Superior temporal gyrus (tissue), 1 donor: ENCODE data around the gene MUSTN1.

Experiments used
- DNase-seq: peaks from one replicate; pipeline ENCODE4 v3.0.0-alpha.2; 2016; ENCODE audit errors: extremely low spot score

The MUSTN1 gene

DNA sequence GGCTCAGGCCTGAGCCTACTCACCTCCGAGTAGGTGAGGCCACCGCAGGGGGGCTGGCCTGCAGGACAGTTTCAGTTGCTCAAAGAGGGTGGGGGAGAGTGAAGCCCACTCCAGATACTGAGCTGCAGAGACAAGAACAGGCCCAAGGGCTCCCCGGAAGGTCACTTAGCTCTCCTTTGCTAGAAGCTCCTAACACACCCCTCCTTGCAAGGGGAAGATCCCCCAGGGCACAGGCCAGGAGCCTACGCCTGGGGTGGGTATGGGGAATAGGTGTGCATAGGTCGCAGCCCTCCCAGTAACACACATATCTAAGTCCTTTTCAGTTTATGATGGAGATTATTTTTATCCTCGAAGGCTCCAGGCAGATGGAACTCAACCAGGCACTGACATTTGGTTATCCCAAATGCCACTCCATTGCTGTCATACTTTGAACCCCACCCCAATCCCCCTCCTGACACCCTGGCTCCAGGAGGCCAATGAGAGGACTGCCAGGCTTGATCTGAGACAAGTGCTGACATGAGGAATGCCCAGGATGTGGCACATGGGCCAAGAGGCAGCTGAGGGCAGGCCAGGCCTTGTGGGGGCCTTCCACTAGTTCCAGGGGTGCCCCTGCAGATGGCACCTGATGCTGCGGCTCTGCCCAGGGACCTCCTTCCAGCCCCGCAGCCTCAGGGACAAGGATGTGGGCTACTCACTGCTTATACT is 1.1 kb upstream of the MUSTN1 start:
- DNase-seq, result no peak

DNA sequence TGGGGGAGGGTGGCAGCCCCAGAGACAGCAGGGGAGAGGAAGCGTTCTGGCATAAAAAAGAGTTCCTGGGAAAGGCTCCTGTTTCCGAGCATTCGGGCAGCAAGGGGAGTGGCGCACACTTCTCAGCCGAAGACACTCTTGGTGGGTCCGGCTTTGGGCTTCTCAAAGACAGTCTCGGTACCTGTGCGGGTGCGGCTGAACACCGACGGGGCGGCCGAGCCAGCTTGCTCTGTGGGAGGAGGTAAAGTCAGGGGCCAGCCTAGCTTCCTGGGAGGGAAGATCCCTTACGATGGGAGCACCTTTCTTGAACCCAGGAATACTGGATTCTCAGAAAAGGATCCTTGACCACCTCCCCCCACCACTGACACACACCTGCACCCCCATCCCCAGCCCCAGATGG is 1.6 kb downstream of the MUSTN1 start:
- no peak for DNase-seq

DNA sequence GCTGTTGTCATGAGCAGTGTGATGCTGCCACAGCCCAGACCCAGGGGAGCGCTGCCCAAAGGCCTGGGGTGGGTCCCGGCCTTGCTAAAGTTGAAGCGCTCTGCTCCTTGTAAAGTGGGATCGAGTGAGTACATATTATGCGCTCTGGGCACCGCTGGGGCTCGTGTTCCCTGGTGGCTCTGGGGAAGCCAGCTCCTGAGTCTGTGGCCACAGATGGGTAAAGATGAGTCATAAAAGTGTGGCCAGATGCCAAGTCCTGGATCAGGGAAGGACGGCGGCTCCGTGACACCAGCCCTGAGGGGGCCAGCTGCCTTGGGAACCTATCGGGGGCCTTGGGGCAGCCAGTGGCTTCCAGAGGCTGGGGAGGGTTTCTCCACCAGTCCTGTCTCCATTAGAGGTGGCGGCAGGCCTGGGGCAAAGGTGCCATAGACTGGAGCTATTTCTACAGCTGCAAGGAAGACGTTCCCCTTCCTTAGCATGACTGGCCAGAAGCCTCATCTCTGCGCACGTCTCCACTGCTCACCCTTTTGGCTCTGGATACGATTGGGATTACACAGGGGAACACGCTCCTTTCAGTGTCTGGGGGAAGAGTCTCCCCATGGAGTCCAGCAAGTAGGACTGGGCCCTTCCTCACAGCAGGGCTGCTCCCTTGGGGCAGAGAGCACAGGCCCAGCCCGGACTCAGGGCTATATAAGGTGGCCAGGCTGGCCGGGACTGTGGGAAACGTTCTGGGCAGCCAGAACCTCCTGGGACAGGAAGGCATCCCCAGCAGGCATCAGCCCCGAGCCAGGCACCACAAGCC is 3.1 kb downstream of the MUSTN1 start:
- DNase-seq, result peak; percentile 53

DNA sequence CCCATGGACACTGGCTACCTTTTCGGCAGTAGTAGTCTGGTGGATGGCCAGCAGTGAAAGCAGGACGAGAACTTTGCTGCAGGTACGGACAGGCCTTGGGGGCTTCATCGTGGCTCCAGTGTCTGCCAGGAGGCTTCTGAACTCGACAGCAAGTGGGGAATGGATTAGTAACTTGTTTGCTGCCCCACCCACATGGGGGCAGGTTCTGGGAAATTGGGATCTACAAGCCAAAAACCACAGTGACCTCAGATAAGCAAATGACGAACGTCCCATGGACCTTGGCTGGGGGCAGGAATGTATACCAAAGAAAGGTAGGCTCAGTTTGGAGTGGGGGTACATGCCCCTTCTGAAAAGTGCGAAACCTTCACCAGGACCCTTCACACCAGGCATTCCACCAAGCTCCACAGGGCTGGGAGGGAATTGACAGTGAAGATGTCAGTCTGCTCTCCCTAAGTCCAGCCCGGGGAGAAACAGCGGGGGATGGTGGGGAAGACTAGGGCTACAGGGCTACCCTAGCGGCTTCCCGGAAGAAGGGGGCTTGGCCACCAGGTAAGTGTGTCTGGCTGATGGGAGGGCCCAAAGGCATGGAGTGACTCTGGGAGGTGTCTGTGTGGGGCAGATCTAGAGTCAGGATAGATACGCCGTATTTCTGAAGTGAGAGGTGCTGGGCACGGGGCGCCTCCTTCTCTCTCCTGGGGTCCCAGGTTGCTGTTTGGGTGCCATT is 4.1 kb downstream of the MUSTN1 start, which contains the start of gene ITIH4:
Gene ITIH4 (minus strand): TSS at position 138 of the 724 bp plus-strand sequence. CDS start 30 bp downstream, at position 108.
- DNase-seq, result no peak

DNA sequence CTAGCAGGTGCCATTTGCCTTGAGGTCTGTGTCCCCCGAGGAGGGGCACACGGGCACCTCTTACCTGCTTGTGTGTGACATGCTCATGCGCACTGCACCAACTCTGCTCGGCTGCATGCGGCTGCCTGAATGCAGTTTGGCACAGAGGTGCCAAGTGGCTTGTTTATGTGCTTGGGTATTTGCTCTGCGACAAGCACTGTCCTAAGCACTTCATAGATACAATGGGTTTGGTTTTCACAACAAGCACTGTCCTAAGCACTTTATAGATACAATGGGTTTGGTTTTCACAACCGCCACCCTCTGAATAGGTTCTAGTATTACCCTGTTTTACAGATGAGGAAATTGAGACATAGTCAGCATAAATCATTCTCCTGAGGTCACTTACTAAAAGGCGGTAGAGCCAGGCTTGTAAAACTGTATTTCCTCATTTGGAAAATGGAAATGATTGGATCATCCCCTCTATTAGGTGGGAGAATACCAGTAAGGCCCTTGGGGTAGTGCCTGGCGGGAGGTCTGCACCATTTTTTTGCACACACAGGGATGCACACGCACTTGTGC is 4.8 kb downstream of the MUSTN1 start:
- DNase-seq, result no peak

DNA sequence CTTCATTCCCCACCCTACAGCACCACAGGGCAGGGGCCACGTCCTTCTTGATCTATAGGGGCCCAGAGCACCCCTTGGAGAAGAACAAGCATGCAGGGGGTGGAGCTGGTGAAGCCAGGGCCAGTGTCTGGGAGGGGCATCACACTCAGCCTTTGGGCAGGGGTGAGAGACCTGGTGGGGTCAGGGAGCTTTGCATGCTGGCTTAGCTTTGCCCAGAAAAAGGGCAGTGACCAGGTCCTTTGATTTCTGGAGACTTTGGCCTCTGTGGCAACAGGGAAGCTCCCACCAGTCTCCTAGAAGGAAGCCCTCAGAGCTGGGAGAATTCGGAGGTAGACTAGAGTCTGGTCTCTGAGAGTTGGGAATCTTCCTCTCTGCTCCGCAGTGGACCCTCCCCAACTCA is 5.3 kb downstream of the MUSTN1 start:
- no peak for DNase-seq

DNA sequence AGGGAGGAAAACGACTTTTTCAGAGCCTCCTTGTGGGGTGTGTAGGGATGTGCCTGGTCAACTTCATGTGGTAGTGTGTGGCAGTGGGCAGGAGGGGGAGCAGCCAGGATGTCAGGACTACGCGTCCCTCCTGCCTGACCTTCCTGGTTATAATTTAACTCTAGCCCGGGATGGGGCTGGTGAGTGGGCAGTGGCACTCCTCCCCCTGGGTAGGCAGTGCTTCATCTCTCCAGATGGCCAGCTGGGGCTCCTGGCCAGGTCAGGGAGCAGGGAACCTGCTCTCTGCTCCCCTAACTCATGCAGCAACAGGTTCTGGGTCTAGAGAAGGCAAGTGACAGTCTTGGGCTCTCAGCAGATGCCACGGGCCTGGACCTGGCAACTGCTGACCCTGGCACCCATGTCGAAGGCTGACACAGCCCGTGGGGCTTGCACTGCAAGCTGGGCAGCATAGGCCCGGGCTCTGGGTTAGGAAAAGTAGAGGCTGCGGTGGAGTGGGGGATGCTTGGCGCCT is 6.9 kb downstream of the MUSTN1 start:
- no peak for DNase-seq

DNA sequence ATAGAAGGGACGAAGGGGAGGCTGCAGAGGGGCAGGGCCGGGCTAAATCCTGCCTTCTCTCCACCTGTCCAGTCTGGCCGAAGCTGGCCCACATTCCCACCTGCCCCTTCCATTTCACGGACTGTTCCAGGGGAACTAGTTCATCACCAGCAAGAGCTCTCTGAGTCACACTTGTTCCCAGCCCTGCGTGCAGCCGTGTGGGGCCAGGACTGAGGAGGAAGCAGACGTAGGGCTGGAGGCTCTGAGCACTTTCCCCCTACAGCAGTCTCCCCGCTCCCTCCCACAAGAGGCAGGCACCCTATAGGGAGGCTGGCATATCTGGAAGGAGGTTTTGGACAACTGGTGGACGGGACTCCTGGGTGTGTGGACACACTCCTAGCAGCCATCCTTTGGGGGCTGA is 7.4 kb downstream of the MUSTN1 start:
- no peak for DNase-seq

DNA sequence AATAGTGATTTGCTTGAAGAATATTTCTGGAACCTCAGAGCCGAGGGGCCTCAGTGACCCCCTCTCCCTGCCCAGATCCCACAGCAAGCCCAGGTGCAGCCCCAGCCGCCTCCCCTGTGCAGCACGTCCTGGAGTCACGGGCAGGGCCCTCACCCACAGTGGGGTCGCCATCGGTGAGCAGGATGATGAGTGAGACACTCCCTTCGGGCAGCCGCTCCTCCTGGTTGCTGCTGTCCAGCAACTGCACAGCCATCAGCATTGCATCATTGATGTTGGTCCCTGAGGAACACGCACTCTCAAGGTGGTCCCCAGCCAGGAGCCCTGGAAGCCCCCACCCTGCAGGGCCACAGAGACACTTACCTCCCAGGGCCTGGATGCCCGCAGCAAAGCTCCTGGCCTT is 10.8 kb downstream of the MUSTN1 start:
- DNase-seq, result no peak

DNA sequence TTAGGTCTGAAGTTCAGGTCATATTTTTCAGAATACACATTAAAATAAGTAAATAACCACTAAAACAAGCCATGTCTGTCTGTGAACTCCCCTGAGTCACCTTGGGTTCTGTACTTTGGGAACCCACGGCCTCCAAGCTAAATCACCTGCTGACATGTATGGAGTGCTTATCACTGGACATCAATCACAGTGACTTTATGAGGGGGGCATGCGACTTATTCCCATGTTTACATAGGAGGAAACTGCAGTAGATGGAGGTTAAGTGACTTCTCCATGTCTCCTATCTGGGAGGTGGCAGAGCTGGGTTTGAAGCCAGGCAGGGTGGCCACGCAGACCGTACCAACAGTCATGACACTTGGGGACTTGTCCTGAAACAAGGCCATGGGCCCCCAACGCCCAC is 12.5 kb downstream of the MUSTN1 start:
- DNase-seq, result no peak

DNA sequence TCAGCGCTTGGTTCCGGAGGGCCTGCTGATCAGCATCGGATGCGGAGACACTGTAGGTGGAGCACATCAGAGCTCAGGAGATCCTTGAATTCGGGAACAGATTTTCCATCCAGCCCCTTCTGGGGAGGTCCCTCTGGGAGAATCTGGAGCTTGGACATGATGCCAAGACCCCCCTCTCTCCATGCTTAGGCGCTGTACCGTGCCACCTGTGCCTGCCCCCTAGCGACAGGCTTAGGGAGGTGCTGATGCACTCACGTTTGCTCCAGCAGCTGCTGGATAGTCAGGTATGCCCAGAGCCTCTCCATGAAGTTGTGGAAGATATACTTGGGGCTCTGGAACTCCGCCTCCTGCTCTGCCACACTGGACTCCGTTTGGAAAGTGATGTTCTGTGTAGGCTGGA is 14.1 kb downstream of the MUSTN1 start:
- DNase-seq, result no peak

DNA sequence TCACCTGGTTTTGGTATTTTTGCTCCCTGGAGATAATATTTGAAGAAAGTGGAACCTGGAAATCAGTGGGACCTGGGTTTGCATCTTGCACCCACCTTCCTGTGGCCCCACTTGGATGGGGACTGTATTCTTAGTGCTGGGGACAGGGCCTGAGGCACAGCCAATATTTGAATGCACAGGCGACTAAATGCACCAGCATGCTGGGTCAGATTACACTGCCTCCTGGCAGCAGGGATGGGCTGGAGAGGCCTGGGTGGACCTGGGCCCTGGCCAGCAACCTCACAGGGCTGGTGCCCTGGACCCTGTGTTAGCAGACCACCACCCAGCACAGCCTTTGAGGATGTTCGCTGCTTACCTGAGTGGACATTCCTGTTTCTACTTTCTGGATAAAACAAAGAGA is 14.9 kb downstream of the MUSTN1 start:
- no peak for DNase-seq

DNA sequence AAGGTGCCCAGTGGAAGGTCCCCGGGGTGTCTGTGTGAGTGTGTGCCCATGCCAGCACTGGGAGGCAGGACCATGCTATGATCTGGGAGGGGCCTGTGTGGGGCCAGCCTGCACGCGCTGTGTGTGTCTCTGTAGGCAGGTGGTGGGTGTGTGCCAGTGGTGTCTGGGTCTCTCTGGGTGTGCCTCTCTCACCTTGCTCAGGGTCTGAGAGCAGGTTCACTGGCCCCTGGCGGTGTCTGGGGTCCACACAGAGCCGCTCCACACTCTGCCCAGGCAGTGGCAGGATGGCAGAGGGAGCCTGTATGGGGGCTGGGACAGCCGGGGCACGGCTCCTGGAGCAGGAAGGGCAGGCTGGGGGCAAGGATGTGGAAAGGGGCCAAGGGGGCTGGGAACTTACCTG is 17.0 kb downstream of the MUSTN1 start:
- no peak for DNase-seq

DNA sequence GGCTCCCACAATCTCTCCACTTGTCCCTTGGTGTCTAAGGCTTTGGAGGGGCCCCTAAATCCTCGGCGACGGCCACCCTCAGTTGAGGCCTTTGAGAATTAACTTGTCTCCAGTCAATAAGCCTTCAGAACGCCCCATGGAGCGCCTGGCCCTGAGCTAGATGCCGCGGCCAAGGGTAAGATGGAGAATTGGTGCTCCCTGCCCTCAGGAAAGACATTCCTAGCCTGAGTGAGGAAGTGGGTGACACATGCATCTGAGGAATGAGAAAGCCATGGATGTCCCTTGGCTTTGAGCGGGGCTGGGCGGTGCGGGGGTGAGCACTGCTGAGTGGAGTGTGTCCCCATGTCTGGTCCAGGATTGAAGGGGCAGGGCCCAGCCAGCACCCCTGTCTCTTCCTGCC is 17.6 kb downstream of the MUSTN1 start:
- no peak for DNase-seq

DNA sequence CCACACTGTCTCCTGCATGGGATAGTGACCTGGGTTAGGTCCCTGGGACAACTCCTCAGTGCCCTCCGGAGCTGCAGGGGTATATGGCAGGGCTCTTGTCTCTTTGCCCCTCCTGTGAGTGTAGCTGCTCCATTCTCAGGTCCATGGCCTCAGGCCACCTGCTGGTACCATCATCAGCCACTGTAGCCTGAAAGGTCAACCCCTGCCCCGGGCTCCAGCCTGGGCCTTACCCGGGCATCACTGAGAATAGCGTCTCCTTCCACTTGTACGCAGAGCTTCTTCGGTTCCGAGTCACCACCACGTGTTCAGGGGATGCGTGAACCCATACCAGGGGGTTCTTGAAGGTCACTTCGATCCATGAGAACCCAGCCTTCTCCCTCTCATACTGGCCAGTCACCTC is 18.2 kb downstream of the MUSTN1 start:
- no peak for DNase-seq

DNA sequence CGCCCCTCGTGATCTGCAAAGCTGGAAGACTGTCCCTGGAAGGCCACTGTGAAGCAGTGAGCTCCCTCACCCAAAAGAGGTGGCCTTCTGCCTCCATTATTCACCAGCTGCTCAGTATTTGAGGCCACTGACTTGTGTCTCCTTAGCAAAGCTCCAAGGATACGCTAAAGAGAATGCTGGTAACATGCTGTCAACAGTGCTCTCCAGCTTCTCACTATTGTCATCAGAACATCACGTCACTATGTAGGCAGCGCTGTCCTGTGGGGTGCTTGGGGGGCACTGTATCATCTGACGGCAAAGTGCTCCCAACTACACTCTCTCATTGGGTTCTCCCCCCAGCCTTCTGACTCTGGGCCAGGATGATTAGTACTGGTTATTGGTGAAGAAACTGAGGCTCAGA is 18.6 kb downstream of the MUSTN1 start:
- no peak for DNase-seq

DNA sequence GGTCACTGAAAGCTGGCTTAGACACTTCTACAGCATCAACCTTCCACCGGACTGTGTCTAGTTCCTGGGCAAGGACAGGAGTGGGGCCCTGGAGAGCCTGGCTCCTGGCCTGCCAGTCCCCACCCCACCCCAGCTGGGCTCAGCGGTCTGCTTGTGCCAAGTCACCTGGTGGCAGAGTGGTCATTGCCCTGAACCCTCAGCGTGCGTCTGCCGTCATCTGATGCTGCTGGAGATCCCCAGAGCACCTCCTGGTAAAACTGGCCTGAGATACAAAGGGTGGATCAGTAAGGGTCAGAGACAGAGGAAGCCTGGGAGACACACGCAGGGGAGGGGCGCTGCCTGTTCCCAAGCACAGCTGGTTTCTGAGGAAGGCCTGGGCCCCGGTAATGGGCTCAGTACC is 21.0 kb downstream of the MUSTN1 start:
- no peak for DNase-seq

DNA sequence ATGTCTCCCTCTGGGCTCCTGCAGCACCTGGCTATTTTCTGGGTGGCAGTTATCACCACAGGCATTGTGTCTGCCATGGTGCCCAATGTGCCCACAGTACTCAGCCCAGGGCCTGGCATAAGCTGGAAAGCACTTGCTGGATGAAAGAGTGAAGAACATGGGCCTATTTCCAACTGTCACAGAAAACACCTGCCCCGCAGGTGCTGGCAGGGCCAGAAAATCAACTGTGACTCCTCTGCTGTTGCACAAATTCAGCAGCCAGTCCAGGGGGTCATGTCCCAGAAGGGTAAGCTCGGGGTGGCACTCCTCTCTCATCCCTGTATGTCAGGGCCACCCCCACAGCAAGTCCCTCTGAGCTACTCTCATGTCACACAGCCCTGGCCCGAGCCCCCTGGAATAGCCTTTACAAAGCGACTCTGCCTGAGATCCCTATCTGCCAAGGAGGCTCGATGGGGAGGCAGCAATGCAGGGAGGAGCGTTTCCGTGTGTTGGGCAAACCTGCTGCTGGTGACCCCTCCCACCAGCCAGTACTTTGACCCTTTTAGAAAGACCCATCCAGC is 23.3 kb downstream of the MUSTN1 start:
- no peak for DNase-seq

DNA sequence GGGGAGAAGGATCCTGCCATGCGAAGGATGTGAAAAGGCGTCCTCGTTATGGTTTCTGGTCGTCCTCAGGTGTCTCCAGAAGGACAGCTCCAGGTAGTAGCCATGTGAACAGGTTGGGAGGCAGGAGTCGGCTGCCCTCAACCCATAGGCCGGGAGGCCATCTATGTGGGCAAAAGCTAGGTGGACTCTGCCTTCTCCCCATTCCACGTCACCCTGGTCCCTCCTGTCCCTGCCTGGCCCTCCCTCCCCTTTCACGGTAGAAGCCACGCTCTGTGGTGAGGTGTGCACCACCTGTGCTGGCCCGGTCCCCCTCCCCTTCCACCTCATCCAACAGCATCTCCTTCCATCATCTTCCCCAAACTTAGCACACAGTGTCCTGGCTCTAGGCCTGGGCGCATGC is 23.9 kb downstream of the MUSTN1 start:
- no peak for DNase-seq

DNA sequence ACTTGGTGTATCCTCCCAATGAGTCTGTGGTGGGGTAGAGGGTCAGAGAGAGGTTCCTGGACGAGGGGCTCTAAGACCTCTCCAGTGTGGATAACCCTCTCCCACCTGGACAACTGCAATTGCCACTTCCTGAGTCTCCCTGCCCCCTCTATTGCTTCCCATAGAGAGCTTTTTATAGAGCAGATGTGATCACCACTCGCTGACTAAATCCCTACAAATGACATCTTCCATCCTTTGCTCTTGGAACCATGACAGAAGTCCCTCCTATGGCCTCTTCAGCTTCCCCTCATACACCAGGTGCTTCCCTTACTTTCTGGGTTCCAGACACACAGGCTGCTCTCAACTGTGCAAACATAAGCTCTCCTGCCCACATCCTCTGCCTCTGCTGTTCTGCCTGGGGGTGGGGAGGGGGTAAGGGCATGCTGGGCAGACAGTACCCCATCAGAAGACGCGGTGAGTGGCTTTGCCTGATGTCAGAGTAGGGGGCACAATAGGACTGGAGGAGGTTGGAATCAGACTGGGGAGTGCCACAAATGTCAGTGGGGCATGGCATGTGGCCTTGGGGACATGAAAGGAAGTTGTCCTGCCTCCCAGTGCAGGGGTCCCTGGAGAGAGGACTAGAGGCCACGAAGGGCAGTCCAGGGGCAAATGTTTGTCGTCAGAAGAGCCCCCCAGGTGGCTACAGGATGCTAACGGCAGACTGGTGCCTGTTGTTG is 25.0 kb downstream of the MUSTN1 start:
- no peak for DNase-seq

DNA sequence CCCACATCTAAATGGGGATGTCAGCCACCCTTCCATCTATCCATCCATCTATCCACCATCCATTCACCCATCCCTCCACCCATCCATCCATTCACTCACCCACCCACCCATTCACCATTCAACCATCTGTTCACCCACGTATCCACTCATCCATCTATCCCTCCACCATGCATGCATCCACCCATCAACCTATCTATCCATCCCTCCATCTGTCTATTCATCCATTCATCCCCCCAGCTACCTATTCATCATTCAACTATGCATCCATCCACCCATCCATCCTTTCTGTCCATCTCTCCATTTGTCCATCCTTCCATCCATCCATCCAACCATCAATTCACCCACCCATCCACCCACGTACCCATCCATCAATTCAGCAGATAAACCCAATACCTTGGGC is 25.7 kb downstream of the MUSTN1 start:
- no peak for DNase-seq
